HepG2 (cell line): ENCODE data around the gene NOS1AP. TPM values are rescaled to one million over a fixed set of nuclear protein-coding genes. Genes with fewer than 3 reads are reported as not detected.

Experiments used
- ATAC-seq: fragments of 200-7000 bp; cut with Tn5 transposase; 3 replicates; pipeline ENCODE4 v1.9.1; 2020; ENCODE audit warnings: mild to moderate bottlenecking, moderate library complexity
- BruUV-seq: library from RNA; stranded (reverse); fragments of 400-500 nt; replicated peaks from 2 replicates; lab custom pipeline; 2021; lab: Mats Ljungman, UMichigan
- CTCF ChIA-PET: fragments of 300-600 bp; formaldehyde crosslinking; extraction: SDS; loops from one replicate; lab custom pipeline; 2021; ENCODE audit warnings: low total read pairs, inconsistent platforms, low intra/inter-chr PET ratio; lab: Yijun Ruan, JAX
- POLR2A ChIA-PET: fragments of 350-600 bp; sonication (Branson Sonifier 250); formaldehyde crosslinking; loops from one replicate; lab custom pipeline; 2020; ENCODE audit warnings: antibody characterized with exemption, inconsistent platforms; lab: Yijun Ruan, JAX
- DNase-seq: peaks from one replicate; pipeline ENCODE4 v3.0.0-alpha.2; 2015; ENCODE audit warnings: low spot score
- FAIRE-seq: peaks from 3 replicates; lab custom pipeline; 2011; peaks lifted over from hg19 to GRCh38; lab: Jason Lieb, UNC
- H2AFZ ChIP-seq: one replicate; pipeline ENCODE4 v1.6.1; 2011; ENCODE audit warnings: low read length, inconsistent platforms
- H3K27ac ChIP-seq: fragments of 300-600 bp; 3 replicates; pipeline ENCODE4 v1.8.0; 2011; ENCODE audit warnings: mixed run types, mild to moderate bottlenecking, mixed read lengths, low read length, inconsistent platforms; ENCODE audit not compliant: insufficient read depth; ENCODE audit errors: extremely low read length
- H3K27me3 ChIP-seq, 2 experiments: fragments of 200-600 bp in 1 of 2; 2 replicates in 1 of 2; 3 replicates in 1 of 2; pipeline versions ENCODE4 v1.6.0 to v1.8.0; 2011; ENCODE audit warnings: low read length in 2 of 2, mild to moderate bottlenecking in 2 of 2, moderate library complexity in 2 of 2, inconsistent platforms in 1 of 2; ENCODE audit not compliant: insufficient read depth in 2 of 2, control insufficient read depth in 1 of 2
- H3K36me3 ChIP-seq, 2 experiments: fragments of 200-600 bp in 1 of 2; replicated peaks in 1 of 2; 2 replicates in 1 of 2; 3 replicates in 1 of 2; pipeline versions ENCODE4 v1.5.1 to v1.8.0; 2011; ENCODE audit warnings: low read length in 2 of 2, inconsistent platforms in 1 of 2; ENCODE audit not compliant: insufficient read depth in 2 of 2, control insufficient read depth in 1 of 2
- H3K4me1 ChIP-seq: 2 replicates; pipeline ENCODE4 v1.5.1; 2012; ENCODE audit warnings: low read length, inconsistent platforms; ENCODE audit not compliant: insufficient read depth
- H3K4me2 ChIP-seq: 2 replicates; pipeline ENCODE4 v1.6.0; 2011; ENCODE audit warnings: low read depth, low read length, inconsistent platforms
- H3K4me3 ChIP-seq, 3 experiments: fragments of 200-600 bp in 1 of 3; sonication (generic), shearing (Covaris generic) in 1 of 3; replicated peaks in 1 of 3; 2 replicates each; pipeline ENCODE4 v1.5.1; 2011 to 2016; ENCODE audit warnings: low read length in 3 of 3, inconsistent platforms in 2 of 3, low read depth in 2 of 3, mild to moderate bottlenecking in 2 of 3, control low read depth in 1 of 3, mixed read lengths in 1 of 3; ENCODE audit not compliant: insufficient read depth in 1 of 3
- H3K79me2 ChIP-seq: one replicate; pipeline ENCODE4 v1.6.1; 2011; ENCODE audit warnings: low read length, inconsistent platforms; ENCODE audit not compliant: insufficient read depth
- H3K9ac ChIP-seq: 2 replicates; pipeline ENCODE4 v1.6.0; 2011; ENCODE audit warnings: mild to moderate bottlenecking, low read depth, low read length, inconsistent platforms; ENCODE audit not compliant: insufficient read depth
- H3K9me3 ChIP-seq: 2 replicates; pipeline ENCODE4 v1.5.1; 2012; ENCODE audit warnings: mild to moderate bottlenecking, low read length
- H4K20me1 ChIP-seq: 2 replicates; pipeline ENCODE4 v1.6.0; 2011; ENCODE audit warnings: inconsistent platforms, mild to moderate bottlenecking, low read length, moderate library complexity; ENCODE audit not compliant: insufficient read depth
- AKNA ChIP-seq: sonication (generic); formaldehyde crosslinking; IDR thresholded peaks from 2 replicates; pipeline ENCODE4 v1.4.0; 2020; ENCODE audit warnings: missing genetic modification reagents, borderline replicate concordance
- GABPA ChIP-seq, 2 experiments: IDR thresholded peaks; 2 replicates each; pipeline ENCODE4 v1.6.1; 2011 to 2016; ENCODE audit warnings: low read depth in 2 of 2, low read length in 1 of 2, missing biosample characterization in 1 of 2, missing genetic modification characterization in 1 of 2
- HNF4A ChIP-seq: sonication (generic); formaldehyde crosslinking; IDR thresholded peaks from 2 replicates; pipeline ENCODE4 v1.4.0; 2020; ENCODE audit warnings: missing genetic modification reagents
- HNF4G ChIP-seq, 2 experiments: sonication (generic) in 1 of 2; formaldehyde crosslinking in 1 of 2; IDR thresholded peaks; 2 replicates each; pipeline versions ENCODE4 v1.4.0 to v1.6.1; 2011 to 2020; ENCODE audit warnings: borderline replicate concordance in 2 of 2, low read depth in 2 of 2, mild to moderate bottlenecking in 2 of 2, low read length in 1 of 2, missing genetic modification reagents in 1 of 2, moderate library complexity in 1 of 2
- KDM1A ChIP-seq: IDR thresholded peaks from 2 replicates; pipeline ENCODE4 v1.6.1; 2016; ENCODE audit warnings: missing compliant biosample characterization
- MAX ChIP-seq: IDR thresholded peaks from 2 replicates; pipeline ENCODE4 v1.6.1; 2012; ENCODE audit warnings: inconsistent platforms
- NAIF1 ChIP-seq: sonication (generic); formaldehyde crosslinking; IDR thresholded peaks from 2 replicates; pipeline ENCODE4 v1.5.0; 2020; ENCODE audit warnings: mild to moderate bottlenecking, missing genetic modification reagents, borderline replicate concordance
- NR2F1 ChIP-seq, 2 experiments: fragments of 450-650 bp in 1 of 2; formaldehyde crosslinking in 1 of 2; IDR thresholded peaks; 2 replicates each; pipeline versions ENCODE4 v1.5.0 to v1.6.1; 2016 to 2020; ENCODE audit warnings: mild to moderate bottlenecking in 1 of 2, missing compliant biosample characterization in 1 of 2, missing genetic modification reagents in 1 of 2, moderate library complexity in 1 of 2
- PITX1 ChIP-seq: sonication (generic); formaldehyde crosslinking; IDR thresholded peaks from 2 replicates; pipeline ENCODE4 v1.5.1; 2020; ENCODE audit warnings: mild to moderate bottlenecking, missing genetic modification reagents
- RARA ChIP-seq: IDR thresholded peaks from 2 replicates; pipeline ENCODE4 v1.6.1; 2016; ENCODE audit warnings: missing genetic modification reagents, missing compliant biosample characterization
- SNAPC2 ChIP-seq: sonication (generic); formaldehyde crosslinking; IDR thresholded peaks from 2 replicates; pipeline ENCODE4 v1.8.1; 2022; ENCODE audit warnings: mild to moderate bottlenecking, missing genetic modification reagents
- SOX6 ChIP-seq, 2 experiments: fragments of 450-650 bp in 1 of 2; sonication (generic) in 1 of 2; formaldehyde crosslinking in 1 of 2; IDR thresholded peaks; 2 replicates each; pipeline versions ENCODE4 v1.4.0 to v1.6.1; 2017 to 2020; ENCODE audit warnings: antibody characterized with exemption in 1 of 2, mild to moderate bottlenecking in 1 of 2, missing genetic modification reagents in 1 of 2
- TEAD3 ChIP-seq: optimal IDR thresholded peaks from 2 replicates; pipeline ENCODE3; 2016; ENCODE audit warnings: borderline replicate concordance
- ZKSCAN1 ChIP-seq: fragments of 150-350 bp; IDR thresholded peaks from 2 replicates; pipeline ENCODE4 v1.6.1; 2014; ENCODE audit warnings: low read length
- ZNF335 ChIP-seq: sonication (generic); formaldehyde crosslinking; IDR thresholded peaks from 2 replicates; pipeline ENCODE4 v1.4.0; 2020; ENCODE audit warnings: missing genetic modification reagents
- ZNF644 ChIP-seq: IDR thresholded peaks from 2 replicates; pipeline ENCODE4 v1.6.1; 2016; ENCODE audit warnings: low read depth
- ZNF850 ChIP-seq: sonication (generic); formaldehyde crosslinking; conservative IDR thresholded peaks from 2 replicates; pipeline ENCODE4 v1.9.0; 2021; ENCODE audit warnings: mild to moderate bottlenecking, missing genetic modification reagents
- WGBS: methylation state at CpG from one replicate; pipeline ENCODE4 v1.1.6; 2017; ENCODE audit warnings: low lambda C conversion rate; 5-methylcytosine and 5-hydroxymethylcytosine counted together
- in situ Hi-C: cut with HindIII; loops from 2 replicates; pipeline ENCODE4 v1.10.0; 2017; ENCODE audit warnings: low pct_unique_long_range_greater_than_20kb; ENCODE audit not compliant: extremely low pct_ligation_motif_present
- intact Hi-C: fragments of 100-400 bp; cut with micrococcal nuclease; formaldehyde crosslinking; loops from one replicate; pipeline ENCODE4 v1.10.0; 2022; ENCODE audit not compliant: unreplicated experiment
- polyA plus RNA-seq, 8 experiments: library from polyadenylated mRNA; depleted of rRNA in 3 of 8; stranded (reverse) in 7 of 8; unstranded in 1 of 8; fragments of >200 nt; fragmentation: Illumina TruSeq in 4 of 8; extraction: Trizol in 4 of 8; gene quantifications; 2 replicates each; pipeline versions ENCODE4 v1.2.1 to v1.2.3, GENCODE V29; 2011 to 2016; ENCODE audit warnings: low read depth in 4 of 8, missing spikeins in 1 of 8, mixed read lengths in 1 of 8; ENCODE audit not compliant: insufficient read depth in 1 of 8
- total RNA-seq, 5 experiments: library from RNA; depleted of rRNA; stranded (reverse); fragments of >200 nt; fragmentation: Illumina TruSeq; extraction: Trizol; gene quantifications; 2 replicates each; pipeline ENCODE4 v1.2.3, GENCODE V29; 2016; ENCODE audit warnings: low read depth in 1 of 5

The NOS1AP gene
- total and polyA plus RNA-seq, 2 of the 13 experiments (the other 11 are each of a cell fraction or from before 2014, with no cell fraction given) = 2.0 to 3.3 TPM

GRCh38 chr1:162195567-162195966 is 126.1 kb downstream of the NOS1AP start (continued):
- TF ChIP-seq AKNA = no peak
- no peak for TF ChIP-seq PITX1 (CRISPR knock-in tag)

- Histone ChIP-seq H3K4me3 (peak overlapping the region; percentile 35 to 55 (median 45); a peak in 4 of 6 replicates), H4K20me1 (no peaks in the 10 kb centered on the region), H3K4me1 (peaks cover 68% of the 10 kb centered on the region), H3K9me3 (no peaks in the 10 kb centered on the region), H3K4me2 (peak overlapping the region; percentile 85), H3K36me3 (no peaks in the 10 kb centered on the region), H2AFZ (no peak overlapping the region), H3K79me2 (peaks cover 65% of the 10 kb centered on the region), H3K9ac (no peak overlapping the region), H3K27me3 (no peaks in the 10 kb centered on the region), H3K27ac (peak overlapping the region; percentile 77)
- in situ Hi-C loops = no loop called here
- DNase-seq (peak; percentile 62), FAIRE-seq (peak; percentile 39), ATAC-seq (peak; percentile 68)
- ChIA-PET POLR2A (interaction anchor here (0.6 to 2.7 kb wide), 16 partner anchors 10 to 128 kb away, joined by 3 to 12 read pairs (median 4); no protein-coding TSS in a partner anchor), CTCF (no interaction called here)
- no TSS peak for BruUV-seq
- intact Hi-C loops = loop anchor here (2.0 to 5.0 kb wide), 5 partner anchors 16 to 140 kb away; no protein-coding TSS in a partner anchor
- WGBS = 66% methylated on average over 4 of the region's 4 CpGs
- peak; percentile 64 for TF ChIP-seq HNF4A (CRISPR knock-in tag)
- 0 out of 2 replicates have a peak, but pooled peaks have one; percentile 20 for TF ChIP-seq ZNF644 (CRISPR knock-in tag)
- TF ChIP-seq ZNF335 = no peak
- 0 out of 2 replicates have a peak, but pooled peaks have one; percentile 5 for TF ChIP-seq MAX
- TF ChIP-seq SOX6 (IDR thresholded peaks at IDR 0.05) = no peak
- TF ChIP-seq SOX6 (CRISPR knock-in tag; IDR thresholded peaks at IDR 0.05) = no peak
- TF ChIP-seq NAIF1 (CRISPR knock-in tag) = no peak
- 0 out of 2 replicates have a peak, but pooled peaks have one; percentile 52 for TF ChIP-seq SNAPC2 (CRISPR knock-in tag)
- TF ChIP-seq ZNF850 (CRISPR knock-in tag) = no peak
- TF ChIP-seq RARA (CRISPR knock-in tag) = 0 out of 2 replicates have a peak, but pooled peaks have one; percentile 12
- peak in 1 of 2 experiments; percentile 50; a peak in 1 of 4 replicates for TF ChIP-seq NR2F1 (CRISPR knock-in tag; IDR thresholded peaks at IDR 0.05)
- peak; percentile 85 for TF ChIP-seq TEAD3 (CRISPR knock-in tag)
- peak; percentile 40; the same call in 1 of the 2 replicates for TF ChIP-seq HNF4G (IDR thresholded peaks at IDR 0.05; ENCODE audit: borderline replicate concordance, low read depth, low read length)
- no peak; the same call in 1 of the 2 replicates for TF ChIP-seq HNF4G (CRISPR knock-in tag; IDR thresholded peaks at IDR 0.05; ENCODE audit: borderline replicate concordance, low read depth)
- 0 out of 2 replicates have a peak, but pooled peaks have one; percentile 27 for TF ChIP-seq ZKSCAN1
- TF ChIP-seq KDM1A (CRISPR knock-in tag) = peak; percentile 29; the same call in 1 of the 2 replicates
- TF ChIP-seq GABPA (IDR thresholded peaks at IDR 0.05; ENCODE audit: low read depth, low read length) = no peak
- peak; percentile 14; the same call in 1 of the 2 replicates for TF ChIP-seq GABPA (CRISPR knock-in tag; IDR thresholded peaks at IDR 0.05; ENCODE audit: low read depth)
Measured at GRCh38 chr1:162196387-162196786, 126.9 kb downstream of the NOS1AP start.
